HG02885 (cell line): ENCODE results near the gene ANO9.
"Not testable (repeated sequence)": the region's sequence is repeated elsewhere in the genome, so short reads cannot be mapped to it uniquely, and the experiment has no call there.

Experiments used
- ATAC-seq: cut with Tn5 transposase; IDR thresholded peaks from one replicate; pipeline ENCODE4 v1.9.1; 2021; ENCODE audit warnings: mild to moderate bottlenecking; ENCODE audit not compliant: unreplicated experiment, poor library complexity

ANO9 gene

DNA sequence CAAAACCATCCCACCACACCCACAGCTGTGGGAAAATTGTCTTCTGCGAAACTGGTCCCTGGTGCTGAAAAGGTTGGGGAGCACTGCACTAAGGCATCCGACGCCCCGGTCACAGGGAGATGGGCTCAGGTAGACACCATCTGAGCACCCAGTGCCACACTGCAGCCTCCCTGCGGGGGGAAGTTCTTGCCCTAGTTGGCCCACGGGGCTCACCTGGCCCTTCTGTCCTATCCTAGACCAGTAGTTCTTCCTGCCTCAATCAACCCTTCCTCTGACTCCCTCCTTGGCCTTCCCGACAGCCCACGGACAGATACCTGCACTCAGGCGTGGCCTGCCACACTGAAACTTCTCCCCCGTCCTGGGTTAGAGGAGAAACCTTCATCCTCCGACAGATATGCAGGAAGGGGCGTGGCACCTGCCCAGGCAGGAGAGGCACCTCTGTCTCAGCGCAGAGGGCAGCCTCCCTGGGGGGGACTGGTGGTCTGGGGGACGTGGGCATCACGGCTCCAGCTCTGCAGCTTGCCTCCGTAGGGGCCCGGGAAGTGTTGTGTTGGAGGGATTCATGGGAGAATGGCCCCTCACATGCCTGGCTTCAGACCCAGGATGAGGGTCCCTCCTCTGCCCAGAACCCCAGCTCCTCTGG lies 4.5 kb downstream of the ANO9 start:
- no peak for ATAC-seq

DNA sequence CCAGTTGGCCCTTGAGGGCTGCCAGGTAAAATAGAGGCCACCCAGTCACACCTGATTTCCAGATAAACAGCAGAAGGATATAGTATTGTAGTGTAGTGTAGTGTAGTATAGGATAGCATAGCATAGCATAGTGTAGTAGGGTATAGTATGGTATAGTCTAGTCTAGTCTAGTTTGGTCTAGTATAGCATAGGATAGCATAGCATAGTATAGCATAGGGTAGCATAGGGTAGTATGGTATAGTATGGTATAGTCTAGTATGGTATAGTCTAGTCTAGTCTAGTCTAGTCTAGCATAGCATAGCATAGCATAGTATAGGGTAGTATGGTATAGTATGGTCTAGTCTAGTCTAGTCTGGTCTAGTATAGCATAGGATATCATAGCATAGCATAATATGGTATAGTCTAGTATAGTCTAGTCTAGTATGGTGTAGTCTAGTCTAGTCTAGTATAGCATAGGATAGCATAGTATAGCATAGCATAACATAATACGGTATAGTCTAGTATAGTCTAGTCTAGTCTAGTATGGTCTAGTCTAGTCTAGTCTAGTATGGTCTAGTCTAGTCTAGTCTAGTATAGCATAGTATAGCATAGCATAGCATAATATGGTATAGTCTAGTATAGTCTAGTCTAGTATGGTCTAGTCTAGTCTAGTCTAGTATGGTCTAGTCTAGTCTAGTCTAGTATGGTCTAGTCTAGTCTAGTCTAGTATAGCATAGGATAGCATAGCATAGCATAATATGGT lies 6.6 kb downstream of the ANO9 start:
- ATAC-seq = not testable (repeated sequence)

DNA sequence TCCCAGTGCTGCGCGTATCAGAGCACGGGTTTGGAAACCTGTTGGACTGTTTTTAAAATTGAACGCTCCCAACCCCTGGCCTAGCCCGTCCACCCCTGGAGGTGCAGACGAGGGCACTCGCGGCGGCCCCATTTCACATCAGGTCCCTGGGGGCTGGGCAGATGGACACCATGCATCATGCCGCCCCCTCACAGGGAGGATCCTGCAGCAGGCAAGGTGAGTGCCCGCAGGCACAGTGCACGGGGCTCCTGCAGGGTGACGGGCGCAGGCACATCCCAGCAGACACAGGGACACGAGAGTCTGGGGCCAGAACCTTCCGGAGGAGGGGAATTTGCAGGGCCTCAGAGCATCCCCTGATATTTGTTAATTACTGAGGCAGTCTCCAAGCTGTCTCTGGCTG lies 7.3 kb downstream of the ANO9 start:
- ATAC-seq = no peak

DNA sequence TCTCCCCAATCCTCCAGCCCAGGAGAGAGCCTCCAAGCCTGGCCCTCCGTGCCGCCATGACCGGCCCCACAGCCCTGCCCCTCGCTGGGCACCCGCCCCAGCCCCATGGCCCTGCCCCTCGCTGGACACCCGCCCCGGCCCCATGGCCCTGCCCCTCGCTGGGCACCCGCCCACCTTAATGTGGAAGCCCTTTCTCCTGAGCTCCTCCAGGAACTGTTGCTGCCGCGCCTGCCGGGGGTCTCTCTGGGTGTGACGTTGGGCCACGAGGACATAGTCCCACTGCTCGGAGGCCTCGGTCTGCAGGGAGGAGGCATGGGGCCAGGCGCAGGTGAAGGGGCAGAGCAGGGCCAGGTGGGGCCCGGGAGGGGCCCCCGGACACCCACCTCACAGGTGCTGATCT lies 8.2 kb downstream of the ANO9 start:
- no peak for ATAC-seq

DNA sequence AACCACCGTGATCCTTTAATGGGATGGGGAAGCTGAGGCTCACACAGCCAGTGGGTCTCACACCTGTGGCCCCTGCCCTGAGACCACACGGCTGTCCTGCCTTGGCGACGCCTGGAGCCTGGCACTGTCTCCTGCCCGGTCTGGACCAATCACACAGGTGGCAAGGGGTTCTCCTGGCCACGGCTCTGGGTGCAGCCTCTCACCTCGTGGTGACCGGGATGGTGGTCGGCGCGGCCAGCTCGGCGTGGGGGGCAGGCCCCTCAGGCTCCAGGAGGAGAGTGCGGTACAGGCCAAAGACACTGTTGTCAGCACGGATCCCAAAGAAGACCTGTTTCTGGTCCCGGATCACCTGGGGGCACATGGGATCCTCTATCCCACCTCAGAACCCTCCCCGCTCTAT lies 8.7 kb downstream of the ANO9 start:
- no peak for ATAC-seq

DNA sequence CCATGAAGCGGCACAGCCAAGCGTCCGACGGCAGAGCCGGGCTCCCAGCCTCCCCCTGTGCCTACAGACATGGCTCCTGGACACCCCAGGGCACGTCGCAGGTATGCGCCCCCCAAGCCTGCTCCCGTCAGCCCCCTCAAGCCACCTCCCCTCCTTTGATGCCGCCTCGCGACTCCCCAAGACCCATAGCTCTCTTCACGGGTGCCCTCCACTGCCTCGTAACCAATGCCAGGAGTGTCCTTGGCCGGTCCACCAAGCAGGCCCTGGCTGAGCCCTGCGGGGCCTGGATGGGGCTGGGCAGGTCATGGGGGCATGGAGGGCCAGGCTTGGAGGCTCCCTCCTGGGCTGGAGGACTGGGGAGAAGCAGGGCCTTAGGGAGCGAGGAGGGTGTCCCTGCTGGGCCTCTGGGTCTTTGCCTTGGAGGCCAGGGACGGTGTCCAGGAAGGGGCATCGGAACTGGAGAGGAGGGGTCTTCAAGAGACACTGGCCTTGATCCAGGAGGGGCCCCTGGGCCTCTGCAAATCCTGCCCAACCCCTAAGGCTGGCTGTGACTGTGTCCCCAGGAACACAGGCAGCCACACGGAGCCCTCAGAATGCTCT lies 9.2 kb downstream of the ANO9 start:
- no peak for ATAC-seq

DNA sequence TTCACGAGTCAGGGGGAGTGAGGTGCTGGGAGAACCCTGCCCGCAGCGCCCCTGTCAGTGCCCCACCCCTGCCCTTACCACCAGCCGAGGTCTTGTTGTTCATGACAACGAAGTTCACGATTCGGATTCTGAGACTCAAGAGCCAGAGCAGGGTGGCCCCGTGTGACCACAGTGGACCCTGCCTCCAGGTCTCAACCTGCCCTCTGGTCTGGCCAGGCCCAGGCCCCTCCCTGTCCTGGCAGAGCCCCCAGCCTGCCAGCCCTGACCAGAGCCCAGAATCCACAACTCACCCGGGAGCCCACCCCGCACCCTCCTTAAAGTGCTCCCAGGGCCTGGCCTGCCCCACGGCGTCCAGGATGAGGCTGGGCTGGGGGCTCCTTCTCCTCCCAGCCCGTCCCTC lies 9.9 kb downstream of the ANO9 start:
- no peak for ATAC-seq

DNA sequence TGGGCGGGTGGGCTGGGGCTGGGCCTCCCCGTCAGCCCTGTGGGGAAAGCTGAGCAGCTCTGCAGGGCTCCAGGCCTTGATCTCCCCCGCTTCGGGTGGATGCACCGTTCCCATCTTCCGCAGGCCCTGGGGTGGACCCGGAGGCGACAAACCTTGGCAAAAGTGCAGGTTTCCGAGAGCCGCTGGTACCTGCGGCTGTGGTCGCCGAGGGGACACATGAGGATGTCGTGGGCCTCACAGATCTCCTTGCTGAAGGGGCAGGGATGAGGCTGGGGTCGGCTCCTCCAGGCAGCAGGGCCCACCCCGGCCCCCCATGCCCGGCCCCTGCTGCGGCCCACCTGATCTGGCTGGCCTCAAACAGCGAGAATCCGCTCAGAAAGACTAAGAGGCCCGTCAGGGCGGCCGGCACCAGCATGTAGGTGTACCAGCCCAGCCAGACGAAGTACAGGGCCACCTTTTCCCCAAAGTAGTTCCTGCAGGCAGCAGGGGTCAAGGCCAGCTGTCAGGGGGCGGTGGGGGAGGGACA lies 11.8 kb downstream of the ANO9 start:
- no peak for ATAC-seq

DNA sequence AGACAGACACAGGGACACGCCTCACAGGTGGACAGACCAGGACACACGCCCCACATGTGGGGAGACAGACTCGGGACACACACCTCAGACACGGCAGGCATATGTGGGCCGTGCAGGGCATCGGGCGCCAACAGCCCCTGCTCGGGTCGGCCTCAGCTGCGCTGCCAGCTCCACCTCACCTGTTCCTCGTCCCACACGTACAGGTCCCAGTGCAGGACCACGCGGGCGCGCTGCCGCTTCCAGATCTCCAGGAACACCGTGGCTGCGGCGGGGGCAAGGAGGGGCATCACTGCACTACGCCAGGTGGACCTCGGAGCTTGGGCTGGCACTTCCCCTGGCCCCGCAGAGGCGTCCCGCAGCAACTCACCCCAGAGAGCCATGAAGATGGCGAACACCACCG lies 12.4 kb downstream of the ANO9 start:
- no peak for ATAC-seq

DNA sequence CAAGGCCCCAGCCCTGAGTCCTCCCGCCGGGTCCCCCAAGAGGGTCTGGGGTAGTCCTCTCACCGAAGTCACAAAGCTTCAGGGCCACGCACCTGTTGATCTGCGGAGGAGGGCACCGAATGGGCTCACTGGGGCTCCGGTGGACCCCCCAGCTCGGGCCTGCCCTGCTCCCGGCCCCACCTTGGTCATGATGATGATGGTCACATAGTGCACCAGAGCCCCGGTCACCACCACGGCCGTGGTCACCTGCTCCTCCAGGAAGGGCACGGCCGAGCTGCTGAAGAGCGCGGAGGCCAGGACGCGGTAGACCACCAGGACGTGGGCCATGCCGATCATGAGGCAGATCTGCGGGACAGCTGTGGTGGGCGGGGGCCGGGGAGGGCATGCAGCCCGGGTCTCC lies 13.5 kb downstream of the ANO9 start:
- ATAC-seq = no peak

DNA sequence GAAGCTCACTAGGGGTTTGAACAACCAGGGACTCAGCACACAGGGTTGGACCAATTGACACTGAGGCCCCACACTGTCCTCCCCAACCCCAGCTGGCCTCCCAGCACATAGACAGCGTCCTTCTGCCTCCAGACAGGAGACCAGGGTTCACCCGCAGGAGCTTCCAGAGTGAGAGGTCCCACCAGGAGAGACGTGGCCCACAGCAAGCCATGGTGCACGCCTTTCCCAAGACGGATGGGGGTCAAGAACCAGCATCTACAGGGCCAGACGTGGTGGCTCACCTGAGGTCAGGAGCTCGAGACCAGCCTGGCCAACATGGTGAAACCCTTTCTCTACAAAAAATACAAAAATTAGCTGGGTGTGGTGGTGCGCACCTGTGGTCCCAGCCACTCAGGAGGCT lies 15.0 kb downstream of the ANO9 start:
- no peak for ATAC-seq

DNA sequence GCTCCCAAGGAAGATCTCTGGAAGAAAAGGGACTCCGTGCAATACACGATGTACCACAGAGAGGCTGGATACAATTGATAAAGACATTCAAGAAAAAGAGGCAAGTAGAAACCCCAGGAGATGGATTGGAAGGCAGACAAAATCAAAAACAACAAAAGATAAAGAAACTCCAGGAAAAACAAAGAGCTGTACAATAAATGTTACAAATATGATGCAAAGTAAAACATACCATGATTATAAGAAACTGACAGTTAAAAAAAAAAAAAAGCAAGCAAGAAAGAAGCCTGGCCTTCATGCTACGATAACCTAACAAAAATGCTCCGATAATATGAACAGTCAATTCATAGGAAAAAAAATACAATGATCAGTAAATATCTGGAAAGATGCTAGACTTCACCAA lies 16.5 kb downstream of the ANO9 start:
- ATAC-seq = no peak

DNA sequence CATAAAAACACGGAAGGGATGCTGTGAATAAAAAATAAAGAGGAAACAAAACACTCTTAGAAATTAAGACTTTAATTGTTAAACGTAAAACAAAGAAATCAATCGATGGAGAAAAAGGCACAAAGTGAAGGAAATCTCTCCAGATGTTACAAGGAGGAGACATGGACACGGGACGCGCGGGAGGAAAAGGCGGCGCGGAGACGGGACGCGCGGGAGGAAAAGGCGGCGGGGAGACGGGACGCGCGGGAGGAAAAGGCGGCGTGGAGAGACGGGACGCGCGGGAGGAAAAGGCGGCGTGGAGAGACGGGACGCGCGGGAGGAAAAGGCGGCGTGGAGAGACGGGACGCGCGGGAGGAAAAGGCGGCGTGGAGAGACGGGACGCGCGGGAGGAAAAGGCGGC lies 17.0 kb downstream of the ANO9 start:
- ATAC-seq = not testable (repeated sequence)

DNA sequence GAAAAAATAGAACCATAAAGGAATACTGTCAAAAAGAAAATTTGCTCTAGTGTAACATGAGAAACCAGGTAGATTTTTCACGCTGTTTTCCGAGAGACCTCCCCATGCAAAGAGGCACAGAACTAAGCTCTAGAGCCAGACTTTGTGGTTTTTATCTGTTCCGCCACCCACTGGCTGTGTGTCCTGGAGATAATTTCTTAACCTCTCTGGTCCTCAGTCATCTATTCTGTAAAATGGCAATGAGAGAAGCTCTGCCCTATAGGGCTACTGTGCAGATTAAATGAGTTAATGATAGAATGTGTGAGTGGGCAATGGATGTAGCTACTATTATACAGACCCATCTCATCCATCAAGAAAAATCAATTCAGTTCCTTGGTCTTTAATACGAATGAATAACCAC lies 17.6 kb downstream of the ANO9 start:
- no peak for ATAC-seq

DNA sequence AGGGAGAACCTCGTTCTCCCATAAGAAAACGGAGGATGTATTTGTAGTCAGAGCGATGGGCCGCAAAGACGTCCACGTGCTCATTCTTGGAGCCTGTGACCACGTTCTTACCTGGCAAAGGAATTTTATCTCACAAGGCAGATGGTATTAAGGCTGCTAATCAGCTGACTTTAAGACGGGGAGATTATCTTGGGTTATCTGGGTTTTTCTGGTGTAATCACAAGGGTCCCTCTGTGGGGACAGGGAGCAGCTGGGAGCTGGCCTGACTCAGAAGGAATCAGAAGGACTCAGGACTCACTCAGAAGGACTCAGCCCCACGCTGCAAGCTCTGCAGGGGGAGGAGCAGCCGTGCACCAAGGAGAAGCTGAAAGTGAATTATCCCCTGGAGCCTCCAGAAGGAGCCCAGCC lies 19.6 kb downstream of the ANO9 start:
- no peak for ATAC-seq

DNA sequence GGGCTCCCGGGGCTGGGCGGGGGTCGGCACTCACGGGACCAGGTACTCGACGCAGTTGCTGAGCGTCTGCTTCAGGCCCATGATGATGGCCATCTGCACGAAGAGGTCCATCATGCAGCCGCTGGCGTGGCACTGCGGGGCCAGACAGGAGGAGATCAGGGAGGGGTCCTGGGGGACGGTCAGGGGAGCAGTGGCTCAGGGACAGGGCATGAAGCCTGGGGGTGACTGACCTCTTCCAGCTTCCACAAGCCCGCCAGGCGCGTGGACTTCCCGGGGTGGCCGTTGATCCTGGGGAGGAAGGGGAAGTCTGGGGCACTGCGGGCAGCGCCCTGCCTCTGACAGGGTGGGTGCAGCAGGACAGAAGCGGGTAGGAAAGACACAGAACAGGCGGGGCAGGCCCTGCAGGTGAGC lies 20.9 kb downstream of the ANO9 start:
- no peak for ATAC-seq

DNA sequence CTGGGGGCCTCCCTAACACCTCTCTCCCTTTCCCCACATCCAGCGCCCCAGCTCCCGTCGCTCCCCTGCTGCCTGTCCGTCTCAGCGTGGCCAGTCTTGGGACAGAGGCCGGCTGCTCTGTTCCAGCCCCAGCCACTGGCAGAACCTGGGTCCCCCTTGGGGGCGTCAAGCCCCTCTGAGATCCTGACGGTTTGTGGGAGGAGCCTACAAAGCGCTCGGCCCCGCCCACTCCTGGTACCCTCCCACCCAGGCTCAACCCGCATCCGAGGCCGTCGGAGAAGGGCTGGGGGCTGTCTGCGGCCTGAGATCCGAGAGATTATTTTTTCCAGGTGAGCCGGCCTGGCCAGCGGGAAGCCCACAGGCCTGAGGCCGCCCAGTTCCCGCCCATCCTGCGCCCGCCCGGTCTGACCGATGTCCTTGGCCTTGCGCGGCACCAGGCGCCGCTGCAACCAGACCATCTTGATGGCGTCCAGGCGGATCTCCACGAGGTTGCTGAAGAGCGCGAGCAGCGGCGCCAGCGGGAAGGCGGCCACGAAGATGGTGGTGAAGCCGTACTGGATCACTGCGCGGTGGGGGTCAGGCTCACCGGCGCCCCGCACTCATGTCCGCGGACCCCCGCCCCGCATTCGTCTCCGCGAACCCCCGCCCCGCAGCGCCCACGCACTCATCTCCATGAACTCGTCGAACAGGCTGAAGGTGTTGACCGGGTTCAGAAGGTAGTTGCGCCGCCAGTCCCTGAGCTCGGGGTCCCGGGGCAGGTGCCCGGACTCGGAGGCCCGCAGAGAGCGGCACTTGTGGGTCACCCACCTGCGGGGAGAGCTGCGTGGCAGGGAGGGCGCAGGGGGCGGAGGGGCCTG lies 21.5 kb downstream of the ANO9 start:
- ATAC-seq = no peak

DNA sequence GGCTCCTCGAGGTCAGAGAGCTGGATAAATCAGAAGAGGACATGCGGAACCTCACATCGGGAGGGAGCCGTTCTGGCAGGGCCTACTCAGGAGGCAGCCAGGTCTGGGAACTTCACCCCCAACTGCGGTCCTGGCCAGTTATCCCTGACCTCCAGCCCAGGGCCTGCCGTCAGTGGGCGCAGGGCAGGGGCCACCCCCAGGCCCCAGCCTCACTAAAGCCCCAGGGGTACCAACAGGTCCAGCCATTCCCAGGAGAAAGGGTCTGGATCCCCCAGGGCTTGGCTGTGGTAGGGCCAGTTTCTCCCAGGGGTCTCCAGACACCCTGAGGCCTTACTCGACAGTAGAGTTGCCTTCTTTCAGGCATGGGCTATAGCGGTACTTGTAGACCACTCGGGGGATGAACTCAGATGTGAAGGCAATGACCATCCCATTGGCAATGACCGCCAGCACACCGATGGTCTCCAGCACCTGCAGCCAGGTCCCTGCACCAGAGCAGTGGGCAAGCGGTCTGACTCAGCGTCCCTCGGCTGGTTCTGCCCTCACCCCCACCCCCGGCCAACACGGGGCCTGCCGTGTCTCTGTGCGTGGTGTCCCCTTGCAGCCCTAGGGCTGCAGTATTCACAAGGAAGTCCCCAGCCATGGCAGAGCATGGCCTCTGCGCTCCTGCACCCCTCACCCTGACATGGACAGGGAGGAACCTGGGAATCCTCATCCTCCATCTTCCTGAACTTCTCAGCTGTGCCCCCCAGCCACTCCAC lies 22.4 kb downstream of the ANO9 start:
- ATAC-seq = no peak

DNA sequence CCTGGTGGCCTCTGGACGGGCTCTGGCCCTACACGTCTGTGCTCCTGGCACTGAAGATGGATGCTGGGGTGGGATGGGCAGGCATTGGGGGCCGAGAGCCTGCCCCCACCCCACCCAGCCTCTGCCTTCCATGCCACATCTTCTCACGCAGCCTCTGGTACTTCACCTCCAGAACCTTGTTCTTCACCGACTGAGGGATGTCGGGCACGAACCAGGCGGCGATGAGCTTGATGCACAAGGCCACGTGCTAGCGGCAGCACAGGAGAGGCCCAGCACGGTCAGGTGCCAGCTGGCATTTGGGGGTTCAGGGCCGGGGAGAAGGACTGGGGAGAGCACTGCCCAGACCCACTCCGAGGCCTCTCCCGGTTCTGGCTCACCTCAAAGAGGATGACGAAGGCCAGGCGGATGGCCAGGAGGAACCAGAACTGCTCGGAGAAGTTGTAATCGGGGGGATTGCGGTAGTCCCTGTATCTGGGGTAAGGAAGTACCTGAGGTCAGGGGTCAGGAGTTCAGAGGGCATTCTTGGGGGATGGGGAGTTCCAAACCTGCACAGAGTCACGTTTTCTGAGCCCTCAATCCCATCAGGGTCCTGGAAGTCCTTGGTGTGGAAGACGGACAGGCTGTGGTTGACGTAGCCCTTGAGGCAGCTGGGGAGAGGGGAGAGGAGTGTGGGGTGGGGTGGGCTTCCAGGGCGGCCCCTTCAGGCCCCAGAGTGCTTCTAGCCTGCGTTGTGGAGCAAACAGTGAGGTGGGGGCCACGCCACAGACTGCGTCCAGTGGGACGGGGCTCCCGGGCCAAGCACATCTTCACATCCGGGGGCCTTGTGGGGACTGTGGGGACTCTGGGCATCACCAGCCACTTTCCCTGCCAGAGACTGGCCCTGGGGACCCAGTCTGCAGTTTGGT lies 23.2 kb downstream of the ANO9 start:
- ATAC-seq = no peak
